BE2C (cell line): ENCODE data around the gene MIPEP.
"Not testable (repeated sequence)": the region's sequence is repeated elsewhere in the genome, so short reads cannot be mapped to it uniquely, and the experiment has no call there.

Experiments
- DNase-seq: peaks from one replicate; pipeline ENCODE4 v3.0.0-alpha.2; 2020
- H3K27me3 ChIP-seq: fragments of 250-450 bp; sonication (Bioruptor Pico); 2 replicates; pipeline ENCODE4 v1.5.1; 2020; ENCODE audit warnings: mild to moderate bottlenecking
- H3K36me3 ChIP-seq: fragments of 250-450 bp; sonication (Bioruptor Pico); 2 replicates; pipeline ENCODE4 v1.5.1; 2020; ENCODE audit warnings: mild to moderate bottlenecking
- H3K4me1 ChIP-seq: fragments of 250-450 bp; sonication (Bioruptor Pico); 2 replicates; pipeline ENCODE4 v1.5.1; 2020
- H3K4me3 ChIP-seq: 2 replicates; pipeline ENCODE4 v1.5.1; 2011; ENCODE audit warnings: low read depth, low read length
- H3K9me3 ChIP-seq: fragments of 250-450 bp; sonication (Bioruptor Pico); 2 replicates; pipeline ENCODE4 v1.5.1; 2020
- TF ChIP-seq, protein P1 (sequence below): IDR thresholded peaks from 2 replicates; pipeline ENCODE4 v1.5.1; 2012; ENCODE audit warnings: mild to moderate bottlenecking, low read depth, low read length

MIPEP gene

DNA sequence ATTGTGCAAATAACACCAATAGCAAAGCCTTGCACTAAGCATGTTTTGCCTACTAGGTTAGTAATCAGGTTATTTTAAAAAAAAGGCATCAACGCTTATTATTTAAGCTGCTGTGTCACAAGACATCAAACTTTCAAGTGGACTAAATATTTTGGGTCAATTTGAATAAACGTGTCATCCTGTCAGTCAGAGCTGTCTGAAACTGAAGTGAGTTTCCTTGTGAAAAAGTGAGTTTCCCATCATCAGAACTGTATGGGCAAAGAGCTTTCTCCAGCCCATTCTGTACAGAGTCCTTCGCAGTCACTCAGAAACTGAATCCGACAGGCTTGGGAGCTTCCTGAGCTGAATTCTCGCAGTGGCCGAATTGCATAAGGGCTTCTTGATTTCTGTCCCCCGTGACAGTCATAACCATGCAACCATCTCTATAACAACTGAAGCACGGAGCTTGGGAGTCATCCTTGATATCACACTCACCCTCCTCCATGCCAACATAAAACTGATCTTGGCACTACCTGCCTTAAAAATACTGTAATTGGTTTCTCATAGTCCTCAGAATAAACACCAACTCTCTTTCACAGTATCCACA lies 139.8 kb downstream of the MIPEP start:
- no peaks in the 10 kb centered on the region for H3K36me3 ChIP-seq
- H3K9me3 ChIP-seq: no peaks in the 10 kb centered on the region
- H3K27me3 ChIP-seq: no peaks in the 10 kb centered on the region
- TF ChIP-seq, protein P1, sequence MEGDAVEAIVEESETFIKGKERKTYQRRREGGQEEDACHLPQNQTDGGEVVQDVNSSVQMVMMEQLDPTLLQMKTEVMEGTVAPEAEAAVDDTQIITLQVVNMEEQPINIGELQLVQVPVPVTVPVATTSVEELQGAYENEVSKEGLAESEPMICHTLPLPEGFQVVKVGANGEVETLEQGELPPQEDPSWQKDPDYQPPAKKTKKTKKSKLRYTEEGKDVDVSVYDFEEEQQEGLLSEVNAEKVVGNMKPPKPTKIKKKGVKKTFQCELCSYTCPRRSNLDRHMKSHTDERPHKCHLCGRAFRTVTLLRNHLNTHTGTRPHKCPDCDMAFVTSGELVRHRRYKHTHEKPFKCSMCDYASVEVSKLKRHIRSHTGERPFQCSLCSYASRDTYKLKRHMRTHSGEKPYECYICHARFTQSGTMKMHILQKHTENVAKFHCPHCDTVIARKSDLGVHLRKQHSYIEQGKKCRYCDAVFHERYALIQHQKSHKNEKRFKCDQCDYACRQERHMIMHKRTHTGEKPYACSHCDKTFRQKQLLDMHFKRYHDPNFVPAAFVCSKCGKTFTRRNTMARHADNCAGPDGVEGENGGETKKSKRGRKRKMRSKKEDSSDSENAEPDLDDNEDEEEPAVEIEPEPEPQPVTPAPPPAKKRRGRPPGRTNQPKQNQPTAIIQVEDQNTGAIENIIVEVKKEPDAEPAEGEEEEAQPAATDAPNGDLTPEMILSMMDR: no peak
- no peak overlapping the region for H3K4me3 ChIP-seq
- H3K4me1 ChIP-seq: no peaks in the 10 kb centered on the region
- DNase-seq: no peak

- no peaks in the 10 kb centered on the region for H3K9me3 ChIP-seq
- no peak overlapping the region for H3K4me3 ChIP-seq
- no peaks in the 10 kb centered on the region for H3K36me3 ChIP-seq
- H3K27me3 ChIP-seq: no peaks in the 10 kb centered on the region
- no peaks in the 10 kb centered on the region for H3K4me1 ChIP-seq
- DNase-seq: no peak
- TF ChIP-seq, protein P1: no peak
These were observed 140.8 kb downstream of the MIPEP start for GRCh38 chr13:23748109-23748990.

GRCh38 chr13:23746141-23746540 lies 143.1 kb downstream of the MIPEP start:
- H3K9me3 ChIP-seq, DNase-seq, H3K36me3 ChIP-seq, H3K4me3 ChIP-seq, H3K27me3 ChIP-seq, H3K4me1 ChIP-seq: not testable (repeated sequence)

- no peak overlapping the region for H3K4me3 ChIP-seq
- no peaks in the 10 kb centered on the region for H3K9me3 ChIP-seq
- H3K27me3 ChIP-seq: no peaks in the 10 kb centered on the region
- no peaks in the 10 kb centered on the region for H3K36me3 ChIP-seq
- H3K4me1 ChIP-seq: no peaks in the 10 kb centered on the region
- no peak for DNase-seq
- TF ChIP-seq, protein P1: no peak
These were observed 144.9 kb downstream of the MIPEP start for GRCh38 chr13:23744315-23744714.

GRCh38 chr13:23743278-23744076 lies 145.7 kb downstream of the MIPEP start:
- Histone ChIP-seq H3K27me3 (no peaks in the 10 kb centered on the region), H3K4me3 (no peak overlapping the region), H3K9me3 (no peaks in the 10 kb centered on the region), H3K4me1 (no peaks in the 10 kb centered on the region), H3K36me3 (no peaks in the 10 kb centered on the region)
- DNase-seq: no peak
- TF ChIP-seq, protein P1: no peak

GRCh38 chr13:23741879-23742510 lies 147.2 kb downstream of the MIPEP start:
- H3K27me3 ChIP-seq: no peaks in the 10 kb centered on the region
- no peak overlapping the region for H3K4me3 ChIP-seq
- no peaks in the 10 kb centered on the region for H3K9me3 ChIP-seq
- TF ChIP-seq, protein P1: peak; percentile 72
- H3K36me3 ChIP-seq: no peaks in the 10 kb centered on the region
- H3K4me1 ChIP-seq: no peaks in the 10 kb centered on the region
- peak; percentile 44 for DNase-seq
